Measurements from ENCODE around the gene CAPN13.

CAPN13 gene

DNA sequence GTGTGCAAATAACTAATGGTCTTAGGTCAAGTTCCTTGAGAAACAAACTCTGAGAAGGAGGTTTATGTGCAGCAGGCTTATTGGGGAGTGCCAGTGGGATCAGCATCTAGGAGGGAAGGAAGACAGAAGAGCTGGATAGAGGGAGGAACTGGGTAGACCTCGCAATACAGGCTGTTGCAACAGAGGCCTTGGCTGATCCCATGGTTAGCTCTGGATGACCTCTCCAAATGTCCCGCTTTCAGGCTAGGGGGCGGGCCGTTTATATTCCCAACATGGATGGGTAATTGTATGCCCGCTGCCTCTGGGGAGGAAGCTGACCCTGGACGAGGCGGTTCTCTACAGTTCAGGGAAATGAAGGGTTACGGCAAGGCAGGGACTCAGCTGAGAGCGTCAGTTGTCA lies 14.7 kb upstream of the CAPN13 start:
- TF ChIP-seq, protein P1, sequence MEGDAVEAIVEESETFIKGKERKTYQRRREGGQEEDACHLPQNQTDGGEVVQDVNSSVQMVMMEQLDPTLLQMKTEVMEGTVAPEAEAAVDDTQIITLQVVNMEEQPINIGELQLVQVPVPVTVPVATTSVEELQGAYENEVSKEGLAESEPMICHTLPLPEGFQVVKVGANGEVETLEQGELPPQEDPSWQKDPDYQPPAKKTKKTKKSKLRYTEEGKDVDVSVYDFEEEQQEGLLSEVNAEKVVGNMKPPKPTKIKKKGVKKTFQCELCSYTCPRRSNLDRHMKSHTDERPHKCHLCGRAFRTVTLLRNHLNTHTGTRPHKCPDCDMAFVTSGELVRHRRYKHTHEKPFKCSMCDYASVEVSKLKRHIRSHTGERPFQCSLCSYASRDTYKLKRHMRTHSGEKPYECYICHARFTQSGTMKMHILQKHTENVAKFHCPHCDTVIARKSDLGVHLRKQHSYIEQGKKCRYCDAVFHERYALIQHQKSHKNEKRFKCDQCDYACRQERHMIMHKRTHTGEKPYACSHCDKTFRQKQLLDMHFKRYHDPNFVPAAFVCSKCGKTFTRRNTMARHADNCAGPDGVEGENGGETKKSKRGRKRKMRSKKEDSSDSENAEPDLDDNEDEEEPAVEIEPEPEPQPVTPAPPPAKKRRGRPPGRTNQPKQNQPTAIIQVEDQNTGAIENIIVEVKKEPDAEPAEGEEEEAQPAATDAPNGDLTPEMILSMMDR (IDR thresholded peaks at IDR 0.05; ENCODE audit: low read depth, low read length): no peak
- DNase-seq (ENCODE audit: extremely low read depth, low read depth): no peak

GRCh38 chr2:30820381-30821055 lies 13.3 kb upstream of the CAPN13 start:
- DNase-seq (ENCODE audit: extremely low read depth, low read depth): no peak
- TF ChIP-seq, protein P1 (IDR thresholded peaks at IDR 0.05; ENCODE audit: low read depth, low read length): no peak

GRCh38 chr2:30809938-30810337 lies 2.7 kb upstream of the CAPN13 start:
- no peak for DNase-seq (ENCODE audit: extremely low read depth, low read depth)
- TF ChIP-seq, protein P1 (IDR thresholded peaks at IDR 0.05; ENCODE audit: low read depth, low read length): no peak

DNA sequence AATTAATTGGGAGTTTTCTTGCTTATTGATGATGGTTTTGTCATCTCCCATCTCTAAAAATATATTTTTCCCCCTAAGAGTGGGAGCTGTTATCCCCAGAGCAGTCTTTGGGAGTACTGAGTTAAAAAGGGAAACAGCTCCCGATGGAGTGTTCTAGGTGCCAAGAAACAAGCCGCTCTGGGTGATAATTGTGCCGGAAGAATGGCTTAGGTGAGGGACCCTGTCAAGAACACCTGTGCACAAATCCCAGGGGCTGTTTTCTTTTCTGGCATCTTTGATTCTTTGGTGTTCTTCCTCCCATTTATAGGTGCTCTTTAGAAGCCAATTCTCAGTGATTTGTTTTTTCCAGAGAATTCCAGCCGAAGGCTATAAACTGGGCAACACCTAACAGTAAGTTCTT lies 1.4 kb upstream of the CAPN13 start:
- TF ChIP-seq, protein P1 (IDR thresholded peaks at IDR 0.05; ENCODE audit: low read depth, low read length): no peak
- no peak for DNase-seq (ENCODE audit: extremely low read depth, low read depth)

- no peak for DNase-seq (ENCODE audit: extremely low read depth, low read depth)
These were observed 4.0 kb downstream of the CAPN13 start for GRCh38 chr2:30803281-30803680.

GRCh38 chr2:30802611-30803010 lies 4.6 kb downstream of the CAPN13 start:
- no peak for DNase-seq (ENCODE audit: extremely low read depth, low read depth)
- TF ChIP-seq, protein P1 (IDR thresholded peaks at IDR 0.05; ENCODE audit: low read depth, low read length): no peak

More at GRCh38 chr2:30803281-30803680, 4.0 kb downstream of the CAPN13 start:
- TF ChIP-seq, protein P1 (IDR thresholded peaks at IDR 0.05; ENCODE audit: low read depth, low read length): no peak

GRCh38 chr2:30801821-30802455 lies 5.3 kb downstream of the CAPN13 start:
- DNase-seq (ENCODE audit: extremely low read depth, low read depth): no peak
- TF ChIP-seq, protein P1 (IDR thresholded peaks at IDR 0.05; ENCODE audit: low read depth, low read length): no peak
